ENCODE data around the gene MRPL41.
A peak's percentile ranks its signal among the peaks of the same experiment; 100 is the strongest.
"Not testable (repeated sequence)": the region's sequence is repeated elsewhere in the genome, so short reads cannot be mapped to it uniquely, and the experiment has no call there.

MRPL41 gene

GRCh38 chr9:137588311-137588710 is 36.6 kb downstream of the MRPL41 start:
- no peak for DNase-seq

DNA sequence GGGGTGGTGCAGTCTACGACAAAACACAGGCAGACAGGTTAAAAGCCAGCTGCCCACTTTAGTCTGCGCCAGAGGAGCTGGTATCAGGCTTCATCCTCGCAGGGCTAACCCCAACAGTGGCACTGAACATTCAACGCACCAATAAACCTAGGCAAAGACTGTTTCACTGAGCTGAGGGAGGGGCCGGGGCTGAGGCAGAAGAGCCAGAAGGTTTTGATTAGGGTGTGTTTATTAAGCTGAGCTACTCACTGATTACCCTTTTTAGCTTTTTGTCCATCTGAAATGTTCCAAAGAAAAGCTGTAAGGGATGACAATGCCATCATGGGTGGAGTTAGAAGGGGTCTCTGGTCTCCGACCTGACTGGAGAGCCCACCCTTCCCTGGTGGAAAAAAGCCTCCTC is 37.2 kb downstream of the MRPL41 start:
- DNase-seq = no peak

GRCh38 chr9:137589441-137590122 is 37.9 kb downstream of the MRPL41 start:
- no peak for DNase-seq

DNA sequence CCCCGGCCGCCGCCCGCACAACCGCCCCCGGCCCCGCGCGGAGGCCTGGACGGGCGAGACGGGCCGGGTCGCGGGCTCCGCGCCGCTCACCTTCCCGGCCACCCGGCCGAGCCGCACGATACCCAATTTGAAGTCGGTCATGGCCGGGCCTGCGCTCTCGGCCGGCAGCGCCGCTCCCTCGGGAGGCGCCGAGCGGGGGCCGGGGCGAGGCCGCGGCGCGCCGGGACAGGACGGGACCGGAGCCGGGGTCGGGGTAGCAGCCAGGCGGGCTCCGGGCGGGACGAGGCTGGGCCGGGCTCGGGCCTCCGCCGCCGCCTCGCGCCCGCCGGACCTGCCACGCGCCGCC is 38.4 kb downstream of the MRPL41 start:
- DNase-seq = no peak

- peak; percentile 90 for DNase-seq
Measured at GRCh38 chr9:137590469-137591383, 39.0 kb downstream of the MRPL41 start, which contains the start of gene ZMYND19. ZMYND19 (minus strand) TSS chr9:137590512; CDS start chr9:137590263, 249 bp downstream.

- DNase-seq = no peak
Measured at GRCh38 chr9:137592767-137593166, 41.1 kb downstream of the MRPL41 start.

- no peak for DNase-seq
Measured at GRCh38 chr9:137593176-137593575, 41.5 kb downstream of the MRPL41 start.

DNA sequence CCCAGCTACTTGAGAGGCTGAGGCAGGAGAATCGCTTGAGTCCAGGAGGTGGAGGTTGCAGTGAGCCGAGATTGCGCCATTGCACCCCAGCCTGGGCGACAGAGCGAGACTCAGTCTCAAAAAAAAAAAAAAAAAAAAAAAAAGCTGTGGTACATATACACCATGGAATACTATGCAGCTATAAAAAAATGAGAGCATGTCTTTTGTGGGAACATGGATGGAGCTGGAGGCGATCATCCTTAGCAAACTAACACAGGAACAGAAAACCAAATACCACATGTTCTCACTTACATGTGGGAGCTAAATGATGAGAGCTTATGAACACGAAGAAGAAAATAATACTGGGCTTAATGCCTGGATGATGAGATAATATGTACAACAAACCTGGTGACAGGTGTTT is 44.9 kb downstream of the MRPL41 start:
- not testable (repeated sequence) for DNase-seq

GRCh38 chr9:137598943-137599342 is 47.3 kb downstream of the MRPL41 start:
- no peak for DNase-seq

Measured in CD4-positive, alpha-beta T cell treated with Interleukin-17A for 1 hour (primary cell).